WTC11 (cell line): Measurements from ENCODE around the gene ZNF326. TPM values are rescaled to one million over a fixed set of nuclear protein-coding genes. Genes with fewer than 3 reads are reported as not detected.

ENCODE experiments used
- ATAC-seq: fragments of 200-7000 bp; cut with Tn5 transposase; 2 replicates; pipeline ENCODE4 v1.10.0; 2021; ENCODE audit warnings: mild to moderate bottlenecking, moderate library complexity
- CTCF ChIA-PET: fragments of 300-600 bp; sonication (Branson Sonifier 250); formaldehyde crosslinking; loops from one replicate; lab custom pipeline; 2021; ENCODE audit warnings: antibody characterized with exemption; lab: Charles Lee
- POLR2A ChIA-PET: fragments of 350-600 bp; sonication (Branson Sonifier 250); formaldehyde crosslinking; loops from one replicate; lab custom pipeline; 2021; ENCODE audit warnings: antibody characterized with exemption; lab: Charles Lee
- DNase-seq: peaks from one replicate; pipeline ENCODE4 v3.0.0; 2021; ENCODE audit warnings: low spot score
- H3K27ac Mint-ChIP-seq: 2 replicates; pipeline ENCODE4 v1.8.0; 2021; ENCODE audit warnings: mixed read lengths
- H3K27me3 Mint-ChIP-seq: 2 replicates; pipeline ENCODE4 v1.8.0; 2021; ENCODE audit warnings: low read depth, mild to moderate bottlenecking, moderate library complexity, mixed read lengths
- H3K36me3 Mint-ChIP-seq: 2 replicates; pipeline ENCODE4 v1.8.0; 2021; ENCODE audit warnings: mixed read lengths
- H3K4me1 Mint-ChIP-seq: 2 replicates; pipeline ENCODE4 v1.8.0; 2022; ENCODE audit warnings: mixed read lengths
- H3K4me3 Mint-ChIP-seq: 2 replicates; pipeline ENCODE4 v1.8.0; 2021; ENCODE audit warnings: mild to moderate bottlenecking, moderate library complexity, mixed read lengths
- H3K9me3 Mint-ChIP-seq: 2 replicates; pipeline ENCODE4 v1.8.0; 2021; ENCODE audit warnings: mixed read lengths
- AR ChIP-seq: fragments of 250-450 bp; sonication (Bioruptor Pico); IDR thresholded peaks from 2 replicates; pipeline ENCODE4 v1.9.0; 2021; ENCODE audit warnings: mild to moderate bottlenecking
- HMGA2 ChIP-seq: fragments of 250-450 bp; sonication (Bioruptor Pico); IDR thresholded peaks from 2 replicates; pipeline ENCODE4 v1.4.0; 2021; ENCODE audit warnings: mild to moderate bottlenecking, moderate library complexity
- IRF1 ChIP-seq: sonication (generic); formaldehyde crosslinking; IDR thresholded peaks from 2 replicates; pipeline ENCODE4 v1.8.0; 2023; ENCODE audit warnings: missing genetic modification reagents
- JUN ChIP-seq: sonication (generic); formaldehyde crosslinking; IDR thresholded peaks from 2 replicates; pipeline ENCODE4 v1.8.0; 2023; ENCODE audit warnings: mild to moderate bottlenecking, missing genetic modification reagents
- NFATC4 ChIP-seq: fragments of 250-450 bp; sonication (Bioruptor Pico); IDR thresholded peaks from 2 replicates; pipeline ENCODE4 v1.9.0; 2021; ENCODE audit warnings: mild to moderate bottlenecking
- NFYB ChIP-seq: sonication (generic); formaldehyde crosslinking; conservative IDR thresholded peaks from 2 replicates; pipeline ENCODE4 v1.8.0; 2022; ENCODE audit warnings: low read depth, missing genetic modification reagents
- NR1H2 ChIP-seq: sonication (generic); formaldehyde crosslinking; IDR thresholded peaks from 2 replicates; pipeline ENCODE4 v1.9.0; 2021; ENCODE audit warnings: mild to moderate bottlenecking, moderate library complexity, missing genetic modification reagents
- ZNF423 ChIP-seq: fragments of 250-450 bp; sonication (Bioruptor Pico); IDR thresholded peaks from 2 replicates; pipeline ENCODE4 v2.1.2; 2022; ENCODE audit warnings: mild to moderate bottlenecking, moderate library complexity
- ZNF532 ChIP-seq: fragments of 250-450 bp; sonication (Bioruptor Pico); IDR thresholded peaks from 2 replicates; pipeline ENCODE4 v1.9.0; 2021; ENCODE audit warnings: mild to moderate bottlenecking, borderline replicate concordance
- total RNA-seq: library from RNA; stranded (reverse); gene quantifications from 3 replicates; pipeline ENCODE4 v1.2.3, GENCODE V29; 2021
- TF ChIP-seq, protein P1 (sequence below): sonication (generic); formaldehyde crosslinking; IDR thresholded peaks from 2 replicates; pipeline ENCODE4 v1.8.0; 2023; ENCODE audit warnings: missing genetic modification reagents, mild to moderate bottlenecking, borderline replicate concordance
- TF ChIP-seq, protein P2 (sequence below): sonication (generic); formaldehyde crosslinking; IDR thresholded peaks from 2 replicates; pipeline ENCODE4 v1.8.1; 2023; ENCODE audit warnings: mild to moderate bottlenecking, missing genetic modification reagents, moderate library complexity
- TF ChIP-seq, protein P3 (sequence below): sonication (generic); formaldehyde crosslinking; IDR thresholded peaks from 2 replicates; pipeline ENCODE4 v1.8.1; 2023; ENCODE audit warnings: mild to moderate bottlenecking, missing genetic modification reagents, moderate library complexity

ZNF326 gene
- total RNA-seq, 1 experiment from 2014 or later = 32.7 TPM

- TF ChIP-seq ZNF423 (CRISPR knock-in tag) (no peak), NR1H2 (no peak), NFATC4 (no peak), NFYB (CRISPR knock-in tag) (no peak), JUN (no peak)
- TF ChIP-seq, protein P1, sequence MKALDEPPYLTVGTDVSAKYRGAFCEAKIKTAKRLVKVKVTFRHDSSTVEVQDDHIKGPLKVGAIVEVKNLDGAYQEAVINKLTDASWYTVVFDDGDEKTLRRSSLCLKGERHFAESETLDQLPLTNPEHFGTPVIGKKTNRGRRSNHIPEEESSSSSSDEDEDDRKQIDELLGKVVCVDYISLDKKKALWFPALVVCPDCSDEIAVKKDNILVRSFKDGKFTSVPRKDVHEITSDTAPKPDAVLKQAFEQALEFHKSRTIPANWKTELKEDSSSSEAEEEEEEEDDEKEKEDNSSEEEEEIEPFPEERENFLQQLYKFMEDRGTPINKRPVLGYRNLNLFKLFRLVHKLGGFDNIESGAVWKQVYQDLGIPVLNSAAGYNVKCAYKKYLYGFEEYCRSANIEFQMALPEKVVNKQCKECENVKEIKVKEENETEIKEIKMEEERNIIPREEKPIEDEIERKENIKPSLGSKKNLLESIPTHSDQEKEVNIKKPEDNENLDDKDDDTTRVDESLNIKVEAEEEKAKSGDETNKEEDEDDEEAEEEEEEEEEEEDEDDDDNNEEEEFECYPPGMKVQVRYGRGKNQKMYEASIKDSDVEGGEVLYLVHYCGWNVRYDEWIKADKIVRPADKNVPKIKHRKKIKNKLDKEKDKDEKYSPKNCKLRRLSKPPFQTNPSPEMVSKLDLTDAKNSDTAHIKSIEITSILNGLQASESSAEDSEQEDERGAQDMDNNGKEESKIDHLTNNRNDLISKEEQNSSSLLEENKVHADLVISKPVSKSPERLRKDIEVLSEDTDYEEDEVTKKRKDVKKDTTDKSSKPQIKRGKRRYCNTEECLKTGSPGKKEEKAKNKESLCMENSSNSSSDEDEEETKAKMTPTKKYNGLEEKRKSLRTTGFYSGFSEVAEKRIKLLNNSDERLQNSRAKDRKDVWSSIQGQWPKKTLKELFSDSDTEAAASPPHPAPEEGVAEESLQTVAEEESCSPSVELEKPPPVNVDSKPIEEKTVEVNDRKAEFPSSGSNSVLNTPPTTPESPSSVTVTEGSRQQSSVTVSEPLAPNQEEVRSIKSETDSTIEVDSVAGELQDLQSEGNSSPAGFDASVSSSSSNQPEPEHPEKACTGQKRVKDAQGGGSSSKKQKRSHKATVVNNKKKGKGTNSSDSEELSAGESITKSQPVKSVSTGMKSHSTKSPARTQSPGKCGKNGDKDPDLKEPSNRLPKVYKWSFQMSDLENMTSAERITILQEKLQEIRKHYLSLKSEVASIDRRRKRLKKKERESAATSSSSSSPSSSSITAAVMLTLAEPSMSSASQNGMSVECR = no peak
Observed at GRCh38 chr1:89954401-89954800, 40.5 kb upstream of the ZNF326 start (continued).

DNA sequence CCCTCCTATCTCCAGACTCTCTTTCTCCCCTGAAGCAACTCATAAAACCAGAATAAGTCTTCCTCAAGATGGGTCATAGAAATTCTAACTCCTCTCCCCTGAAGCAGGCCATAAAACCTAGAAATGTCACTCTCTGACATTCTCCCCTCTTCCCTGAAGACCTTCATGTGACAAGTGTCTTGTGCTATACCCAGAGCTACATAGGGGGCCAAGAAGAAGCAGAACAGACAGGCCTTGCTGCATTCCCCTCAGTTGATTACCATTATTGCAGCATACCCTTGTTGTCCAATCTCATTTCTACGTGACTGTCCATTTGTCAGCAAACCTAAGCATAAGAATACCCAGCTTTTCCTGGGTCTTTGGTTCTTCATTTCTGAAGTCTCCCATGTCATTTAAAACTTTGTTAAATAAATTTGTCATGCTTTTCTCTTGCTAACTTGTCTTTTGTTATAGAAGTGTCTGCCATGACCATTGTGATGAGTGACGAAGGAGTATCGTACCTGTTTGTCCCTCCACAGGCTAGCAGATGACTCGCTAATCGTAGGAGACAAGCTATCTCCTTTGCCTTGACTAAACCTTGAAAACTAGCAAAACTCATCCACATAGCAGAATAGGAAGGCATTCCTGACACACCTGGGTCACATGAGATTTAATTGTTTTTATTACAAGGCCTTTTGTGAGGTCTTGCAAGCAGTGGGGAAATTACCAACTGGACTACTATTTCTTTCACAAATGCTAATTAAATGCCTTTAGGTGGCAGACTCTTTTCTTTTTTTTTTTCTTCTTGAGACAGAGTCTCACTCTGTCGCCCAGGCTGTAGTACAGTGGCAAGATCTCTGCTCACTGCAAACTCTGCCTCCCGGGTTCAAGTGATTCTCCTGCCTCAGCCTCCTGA, 39.4 kb upstream of the ZNF326 start:
- no peak for DNase-seq
- no peak for ATAC-seq
- peaks cover 13% of the 10 kb centered on the region for H3K9me3 Mint-ChIP-seq
- POLR2A ChIA-PET = no interaction called here
- H3K36me3 Mint-ChIP-seq = peaks cover 8% of the 10 kb centered on the region
- H3K4me3 Mint-ChIP-seq = no peak overlapping the region
- CTCF ChIA-PET = interaction anchor here (0.7 kb wide), 1 partner anchor 113 kb away, joined by 3 read pairs; no protein-coding TSS in a partner anchor
- H3K27me3 Mint-ChIP-seq = no peaks in the 10 kb centered on the region; the same call in 1 of the 2 replicates
- H3K27ac Mint-ChIP-seq = peak overlapping the region; percentile 82
- H3K4me1 Mint-ChIP-seq = peaks cover 41% of the 10 kb centered on the region
- TF ChIP-seq, protein P2, sequence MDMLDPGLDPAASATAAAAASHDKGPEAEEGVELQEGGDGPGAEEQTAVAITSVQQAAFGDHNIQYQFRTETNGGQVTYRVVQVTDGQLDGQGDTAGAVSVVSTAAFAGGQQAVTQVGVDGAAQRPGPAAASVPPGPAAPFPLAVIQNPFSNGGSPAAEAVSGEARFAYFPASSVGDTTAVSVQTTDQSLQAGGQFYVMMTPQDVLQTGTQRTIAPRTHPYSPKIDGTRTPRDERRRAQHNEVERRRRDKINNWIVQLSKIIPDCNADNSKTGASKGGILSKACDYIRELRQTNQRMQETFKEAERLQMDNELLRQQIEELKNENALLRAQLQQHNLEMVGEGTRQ = no peak
- no peak for TF ChIP-seq IRF1 (CRISPR knock-in tag)
- TF ChIP-seq ZNF532 = no peak
- TF ChIP-seq AR (CRISPR knock-in tag) = no peak
- TF ChIP-seq, protein P3, sequence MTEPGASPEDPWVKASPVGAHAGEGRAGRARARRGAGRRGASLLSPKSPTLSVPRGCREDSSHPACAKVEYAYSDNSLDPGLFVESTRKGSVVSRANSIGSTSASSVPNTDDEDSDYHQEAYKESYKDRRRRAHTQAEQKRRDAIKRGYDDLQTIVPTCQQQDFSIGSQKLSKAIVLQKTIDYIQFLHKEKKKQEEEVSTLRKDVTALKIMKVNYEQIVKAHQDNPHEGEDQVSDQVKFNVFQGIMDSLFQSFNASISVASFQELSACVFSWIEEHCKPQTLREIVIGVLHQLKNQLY (CRISPR knock-in tag) = no peak
- TF ChIP-seq, protein P1 = no peak
- TF ChIP-seq HMGA2 (CRISPR knock-in tag) = no peak
